Stimulated activated naive CD4-positive, alpha-beta T cell (primary cell): ENCODE results near the gene C17orf50.

Experiments used
- DNase-seq, 6 experiments: peaks; one replicate each; lab custom pipeline; 2025; lab: John Stamatoyannopoulos, UW

Gene C17orf50

DNA sequence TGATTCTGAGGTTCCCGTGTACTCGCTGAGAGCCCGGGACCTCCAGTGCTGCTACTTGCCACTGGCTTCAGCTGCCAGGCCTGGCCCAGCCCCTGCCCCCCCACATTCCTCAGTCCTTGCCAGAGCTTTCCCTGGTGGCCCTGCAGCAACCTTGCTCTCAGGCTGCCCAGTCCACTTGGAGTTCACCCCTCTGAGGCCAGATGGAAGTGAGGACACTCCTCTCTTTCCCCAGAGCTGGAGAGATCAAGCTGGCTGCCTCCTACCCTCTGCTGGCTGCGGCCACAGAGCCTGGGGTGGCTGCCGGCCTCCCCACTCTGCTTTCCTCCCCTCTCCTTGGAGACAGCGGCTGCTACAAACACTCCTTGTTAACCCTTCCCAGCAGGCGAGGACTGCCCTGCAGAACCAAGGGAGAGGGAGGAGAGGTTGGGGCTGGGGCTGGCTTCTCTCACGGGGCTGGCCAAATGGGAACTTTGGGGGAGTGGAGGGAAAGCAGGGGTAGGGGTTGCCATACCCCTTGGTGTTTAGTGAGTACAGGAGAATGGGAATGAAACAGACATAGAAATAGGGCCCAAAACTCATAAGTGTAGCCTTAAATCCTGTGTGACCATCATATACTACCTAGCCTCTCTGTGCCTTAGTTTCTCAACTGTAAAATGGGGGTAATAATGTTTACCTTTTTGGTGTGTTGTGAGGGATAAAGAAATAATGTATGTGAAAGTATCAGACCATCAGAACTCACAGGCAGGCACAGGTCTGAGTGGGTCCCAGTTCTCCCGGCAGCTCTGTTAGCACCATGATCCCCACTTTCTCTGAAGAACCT is 7.5 kb upstream of the C17orf50 start, which contains the start of gene GAS2L2:
TSS of gene GAS2L2 (minus strand) at position 295 of the 820 bp plus-strand sequence. CDS start 389 bp downstream, outside the sequence.
- no peak for DNase-seq

DNA sequence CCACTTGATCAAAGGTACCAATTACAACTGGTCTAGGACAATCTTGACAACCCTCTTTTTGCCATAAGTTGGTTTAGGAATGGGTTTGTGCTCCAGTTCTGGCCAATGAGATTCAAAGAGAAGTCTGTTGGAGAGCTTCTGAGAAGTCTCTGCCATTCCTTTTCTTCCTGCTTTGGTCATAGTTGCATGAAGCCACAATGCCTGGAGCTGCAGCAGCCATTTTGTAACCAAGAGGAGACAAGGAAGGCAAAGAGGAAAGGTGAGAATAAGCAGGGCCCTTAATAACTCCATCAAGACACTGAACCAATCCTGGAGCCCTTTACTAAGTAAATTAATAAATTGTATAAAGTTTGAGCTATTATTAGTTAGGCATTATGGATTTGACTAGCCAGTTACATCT is 3.4 kb upstream of the C17orf50 start:
- no peak for DNase-seq

DNA sequence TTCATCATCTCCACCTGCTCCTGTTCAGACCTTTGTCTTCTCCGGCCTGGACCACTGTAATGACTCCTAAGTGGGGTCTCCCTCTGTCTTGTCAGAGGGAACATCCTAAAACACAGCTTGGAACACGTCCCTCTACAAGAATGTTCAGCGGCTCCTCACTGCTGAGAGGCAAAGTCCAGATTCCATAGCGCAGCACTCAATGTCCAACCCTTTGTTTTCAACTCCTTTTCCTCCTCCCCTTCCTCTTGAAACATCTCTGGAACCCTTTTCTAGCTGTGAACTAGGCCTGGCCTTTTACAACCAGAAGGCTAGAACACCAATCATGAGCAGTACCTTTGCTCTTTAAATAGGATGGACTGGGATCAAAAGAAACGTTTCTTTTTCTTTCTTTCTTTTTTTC is 914 bp downstream of the C17orf50 start:
- no peak for DNase-seq

DNA sequence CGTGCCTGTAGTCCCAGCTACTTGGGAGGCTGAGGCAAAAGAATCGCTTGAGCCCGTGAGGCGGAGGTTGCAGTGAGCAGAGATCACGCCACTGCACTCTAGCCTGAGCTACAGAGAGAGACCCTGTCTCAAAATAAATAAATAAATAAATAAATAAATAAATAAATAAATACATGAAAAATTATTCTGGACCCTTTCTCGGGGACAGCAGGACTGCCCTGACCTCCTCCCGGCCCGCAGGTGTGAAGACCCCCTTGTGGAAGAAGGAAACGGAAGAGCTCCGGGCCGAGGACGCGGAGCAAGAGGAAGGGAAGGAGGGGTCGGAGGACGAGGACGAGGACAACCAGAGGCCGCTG is 3.1 kb downstream of the C17orf50 start:
- DNase-seq: no peak

DNA sequence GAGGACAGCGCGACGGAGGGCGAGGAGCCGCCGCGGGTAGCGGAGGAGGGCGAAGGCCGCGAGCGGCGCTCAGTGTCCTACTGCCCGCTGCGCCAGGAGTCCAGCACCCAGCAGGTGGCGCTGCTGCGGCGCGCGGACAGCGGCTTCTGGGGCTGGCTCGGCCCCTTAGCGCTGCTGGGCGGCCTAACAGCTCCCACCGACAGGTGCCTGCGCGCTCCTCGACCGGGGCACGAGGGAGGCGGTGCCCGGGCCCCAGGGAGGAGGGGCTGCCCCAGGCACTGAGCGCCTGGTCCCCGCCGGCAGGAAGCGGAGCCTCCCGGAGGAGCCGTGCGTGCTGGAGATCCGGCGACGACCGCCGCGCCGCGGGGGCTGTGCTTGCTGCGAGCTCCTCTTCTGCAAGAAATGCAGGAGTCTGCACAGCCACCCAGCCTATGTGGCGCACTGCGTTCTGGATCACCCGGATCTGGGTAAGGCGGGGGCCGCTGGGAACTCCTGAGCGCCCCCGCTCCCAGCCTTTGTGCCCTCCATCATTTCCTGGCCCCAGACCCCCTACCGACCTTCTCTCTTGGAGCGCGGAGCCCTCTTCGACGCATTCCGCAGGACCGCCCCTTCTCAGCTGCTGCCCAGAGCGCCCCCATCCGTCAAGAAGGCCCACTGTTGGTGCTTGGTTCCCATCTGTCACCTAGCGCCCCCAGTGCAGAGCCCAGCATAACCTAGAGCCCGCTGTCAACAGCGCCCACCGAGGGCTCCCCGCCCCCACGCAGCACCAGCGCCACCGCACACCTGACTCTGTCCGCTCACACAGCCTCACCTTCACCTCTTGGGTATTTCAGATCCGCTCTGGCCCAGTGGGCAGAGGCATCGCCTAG is 3.7 kb downstream of the C17orf50 start:
- peak; percentile 72 to 88 (median 82) for DNase-seq

DNA sequence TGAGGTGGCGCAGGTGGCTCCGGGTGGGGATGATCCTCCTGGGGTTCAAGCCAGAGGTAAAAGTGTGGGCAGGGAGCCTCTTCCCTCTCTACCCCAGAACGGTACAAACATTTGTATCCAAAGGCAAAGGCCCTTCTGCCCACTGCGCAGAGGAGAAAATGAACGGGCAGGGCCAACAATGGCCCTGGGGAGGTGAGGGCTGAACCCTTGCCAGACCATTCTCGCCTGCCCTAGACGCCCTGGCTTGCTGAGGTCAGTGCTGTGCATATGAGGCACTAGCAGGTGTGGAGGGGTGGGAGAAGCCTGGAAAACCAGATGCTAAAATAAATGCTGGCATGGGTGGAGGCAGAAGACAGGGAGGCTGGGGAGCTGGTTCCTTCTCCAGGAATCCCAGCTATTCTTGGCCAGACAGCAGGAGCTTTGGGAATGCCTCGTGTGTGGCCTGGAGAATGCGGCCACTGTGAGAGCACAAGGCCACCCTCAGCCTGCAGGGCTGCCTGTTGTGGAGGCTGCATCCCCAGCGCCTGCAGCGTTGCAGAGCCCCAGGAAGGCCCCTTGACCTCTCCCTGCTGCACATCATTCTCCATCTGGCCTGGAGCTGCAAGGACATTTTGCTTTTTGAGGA is 4.5 kb downstream of the C17orf50 start:
- no peak for DNase-seq

DNA sequence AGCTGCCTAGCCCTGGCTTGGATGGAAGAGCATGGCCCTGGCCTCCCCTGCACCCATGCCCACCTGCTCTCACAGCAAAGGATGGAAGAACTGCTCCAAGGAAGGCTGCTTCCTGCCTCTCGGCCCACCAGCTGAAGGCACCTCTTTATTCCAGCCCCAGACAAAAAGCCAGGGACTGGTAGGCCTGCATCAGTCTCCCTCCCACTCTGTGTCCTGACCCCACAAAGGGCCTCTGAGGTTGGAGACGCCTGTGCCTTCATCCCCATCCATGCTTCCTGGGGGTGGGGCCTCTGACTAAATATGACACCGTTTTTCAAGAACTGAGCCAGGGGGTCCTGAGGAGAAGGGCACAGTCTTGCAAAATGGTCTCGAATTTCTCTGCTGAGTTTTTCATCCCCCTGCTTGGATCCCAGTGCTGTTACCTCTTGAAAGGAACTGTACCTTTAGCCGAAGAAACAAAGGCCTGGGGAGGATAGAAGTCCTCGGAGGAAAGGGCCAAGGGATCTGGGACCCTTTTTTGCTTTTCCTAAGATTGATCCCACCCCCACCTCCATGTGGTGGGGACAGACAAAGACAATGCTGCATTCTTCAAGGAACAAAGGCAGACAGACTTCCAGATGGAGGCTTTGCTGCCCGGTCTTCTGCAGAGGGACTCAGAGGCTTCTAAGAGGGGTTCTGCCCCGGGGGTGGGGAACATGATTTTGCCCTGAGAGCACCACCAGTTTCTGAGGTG is 5.2 kb downstream of the C17orf50 start:
- no peak for DNase-seq

DNA sequence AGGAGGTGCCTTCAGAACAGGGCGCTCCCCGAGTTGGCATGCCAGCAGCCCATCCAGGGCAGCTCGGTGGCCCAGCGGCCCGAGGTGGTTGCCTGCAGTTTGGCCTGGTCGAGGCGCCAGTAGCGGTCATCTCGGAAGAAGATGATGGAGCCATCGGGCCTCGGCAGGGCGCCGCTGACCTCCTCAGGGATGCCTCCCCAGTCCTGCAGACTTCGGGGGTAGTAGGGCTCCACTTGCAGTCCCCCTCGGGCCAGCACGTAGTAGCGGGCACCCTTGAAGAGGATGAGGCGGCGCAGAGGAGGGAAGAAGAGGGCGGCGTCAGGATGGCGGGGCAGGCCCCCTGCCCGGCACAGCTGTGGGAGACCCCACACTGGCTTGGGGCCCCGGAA is 5.8 kb downstream of the C17orf50 start:
- no peak for DNase-seq

DNA sequence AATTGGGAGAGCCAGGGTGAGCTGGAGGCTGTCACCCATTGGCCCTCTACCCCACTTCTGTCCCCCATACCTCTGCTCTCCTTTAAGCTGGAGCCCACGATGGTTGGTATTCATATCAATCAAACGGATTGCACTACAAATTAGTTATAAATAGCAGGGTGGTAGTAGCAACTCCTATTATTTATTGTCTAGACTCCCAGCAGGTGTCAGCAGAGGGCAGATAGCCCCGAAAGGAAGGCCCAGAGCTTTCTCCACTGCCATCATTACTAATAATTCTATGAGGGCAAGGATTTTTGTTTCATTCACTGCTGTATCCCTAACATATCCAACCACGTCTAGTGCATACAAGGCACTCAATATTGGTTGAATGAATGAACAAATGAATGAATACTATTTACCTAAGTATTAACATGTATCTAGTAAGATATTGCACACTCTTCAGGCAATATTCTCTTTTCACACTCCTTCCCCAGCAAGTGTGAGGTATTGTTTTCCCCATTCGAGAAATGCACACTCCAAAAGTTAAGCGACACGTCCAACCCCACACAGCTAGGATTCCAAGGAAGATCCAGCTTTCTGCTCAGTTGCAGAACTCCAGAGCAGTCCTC is 6.3 kb downstream of the C17orf50 start:
- peak in 3 of 6 experiments; percentile 5 to 27 (median 7) for DNase-seq

DNA sequence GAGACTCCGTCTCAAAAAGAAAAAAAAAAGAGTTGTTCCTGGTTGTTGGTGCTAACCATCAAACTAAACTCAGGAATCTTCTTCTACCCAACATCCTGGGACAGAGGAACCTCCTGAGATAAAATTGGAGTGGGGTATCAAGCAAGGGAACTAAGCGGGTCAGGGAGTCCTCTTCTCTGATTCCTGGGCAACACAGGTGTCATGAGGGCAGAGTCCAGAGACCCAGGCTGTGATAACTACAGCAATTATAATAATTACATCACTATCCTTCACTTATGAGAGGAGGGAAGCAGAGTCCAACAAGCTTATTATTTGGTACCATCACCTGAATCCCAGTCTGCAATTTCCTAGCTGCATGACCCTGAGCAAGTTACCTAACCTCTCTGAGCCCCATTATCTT is 8.1 kb downstream of the C17orf50 start:
- no peak for DNase-seq

DNA sequence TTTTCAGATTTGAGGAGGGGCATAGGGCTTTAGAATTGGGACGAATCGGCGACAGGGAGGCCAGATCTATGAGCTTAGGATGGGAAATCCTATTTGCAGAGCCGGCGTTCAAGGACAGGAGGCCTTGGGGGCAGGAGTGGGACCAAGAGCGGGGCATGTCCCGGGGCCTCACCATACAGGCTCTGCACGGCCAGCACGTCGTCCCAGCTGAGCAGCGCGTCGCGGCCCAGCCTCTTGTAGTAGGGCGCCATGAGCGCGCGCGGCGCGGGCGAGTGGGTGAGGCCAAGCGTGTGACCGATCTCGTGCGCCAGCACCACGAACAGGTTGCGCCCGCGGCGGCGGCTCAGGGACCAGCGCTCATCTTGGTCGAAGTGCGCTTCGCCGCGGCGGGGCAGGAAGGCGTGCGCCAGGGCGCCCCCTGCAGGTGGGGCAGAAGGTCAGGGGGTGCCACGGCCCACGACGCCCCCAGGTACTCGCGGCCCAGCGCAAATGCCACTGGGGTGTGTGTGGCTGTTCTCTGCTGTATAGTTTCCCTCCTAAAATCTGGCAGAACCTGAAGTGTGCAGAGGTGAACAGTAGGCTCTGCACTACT is 9.3 kb downstream of the C17orf50 start:
- no peak for DNase-seq

DNA sequence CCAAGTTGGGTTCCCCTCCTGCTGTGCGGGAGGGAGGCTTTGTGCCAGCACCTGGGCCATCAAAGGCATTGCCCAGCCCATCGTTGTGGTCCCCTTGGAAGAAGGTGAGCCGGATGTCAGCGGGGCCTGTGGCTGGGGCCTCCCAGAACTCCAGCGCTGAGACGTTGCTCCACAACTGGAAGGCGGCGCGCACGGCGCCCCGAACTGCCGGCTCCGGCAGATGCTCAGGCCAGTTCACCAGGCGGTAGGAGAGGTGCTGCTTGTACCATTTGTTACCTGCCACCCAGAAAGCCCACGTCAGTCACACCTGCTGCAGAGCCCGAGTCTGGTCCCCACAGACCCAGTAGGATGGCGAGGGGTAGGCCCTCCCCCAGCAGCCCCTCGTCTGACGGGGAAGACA is 12.4 kb downstream of the C17orf50 start:
- DNase-seq: no peak

DNA sequence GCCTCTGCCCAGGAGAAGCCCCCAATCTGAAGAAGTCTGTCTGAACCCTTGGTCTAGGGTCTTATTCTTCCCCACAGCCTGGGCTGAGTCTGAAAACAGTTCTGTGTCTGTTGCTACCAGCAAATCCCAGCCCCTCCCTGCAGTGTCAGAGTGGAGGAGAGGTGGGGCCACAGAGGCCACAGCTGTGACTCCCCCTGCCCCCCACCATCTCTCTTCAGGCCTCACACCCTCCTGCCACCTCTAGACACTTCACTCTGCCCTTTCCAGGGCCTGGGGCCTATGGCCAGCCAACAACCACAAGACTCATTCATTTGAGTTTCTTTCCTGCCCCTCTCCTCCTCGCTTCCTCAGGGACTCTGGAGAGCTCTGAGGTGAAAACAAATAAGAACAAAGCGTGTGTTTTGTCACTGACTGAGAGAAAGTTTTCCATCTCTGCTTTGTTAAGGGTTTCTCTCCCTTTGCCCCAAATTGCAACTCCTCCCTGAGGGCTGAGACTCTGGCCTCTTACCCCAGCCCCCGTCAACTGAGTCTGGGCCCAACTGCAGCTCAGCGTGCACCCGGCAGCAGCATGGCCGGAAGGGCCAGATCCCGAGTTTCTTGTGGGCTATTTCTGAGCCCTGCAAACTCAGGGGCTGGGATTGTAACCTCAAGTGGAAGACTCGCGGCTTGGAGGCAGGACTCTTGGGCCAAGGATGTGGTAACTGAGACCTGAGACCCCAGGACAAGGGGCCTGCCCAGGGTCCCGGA is 13.2 kb downstream of the C17orf50 start:
- no peak for DNase-seq

DNA sequence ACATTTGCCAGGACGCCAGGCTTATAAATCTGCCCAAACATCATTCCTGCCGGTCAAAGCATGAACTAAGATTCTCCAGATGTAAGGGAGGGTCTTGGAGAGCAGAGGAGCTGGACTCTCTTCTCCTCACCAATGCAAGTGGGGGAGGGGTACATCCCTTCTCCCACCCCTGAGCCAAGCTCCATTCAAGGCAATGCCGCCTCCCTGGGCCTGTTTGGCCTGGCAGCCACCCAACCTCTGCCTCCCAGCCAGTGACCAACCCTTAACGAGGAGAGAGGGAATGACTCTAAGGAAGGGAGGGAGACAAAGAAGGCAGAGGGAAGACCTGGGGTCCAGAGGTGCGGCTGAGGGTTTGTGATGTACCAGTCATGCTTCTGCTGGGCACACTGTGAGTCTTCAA is 13.8 kb downstream of the C17orf50 start:
- DNase-seq: no peak

DNA sequence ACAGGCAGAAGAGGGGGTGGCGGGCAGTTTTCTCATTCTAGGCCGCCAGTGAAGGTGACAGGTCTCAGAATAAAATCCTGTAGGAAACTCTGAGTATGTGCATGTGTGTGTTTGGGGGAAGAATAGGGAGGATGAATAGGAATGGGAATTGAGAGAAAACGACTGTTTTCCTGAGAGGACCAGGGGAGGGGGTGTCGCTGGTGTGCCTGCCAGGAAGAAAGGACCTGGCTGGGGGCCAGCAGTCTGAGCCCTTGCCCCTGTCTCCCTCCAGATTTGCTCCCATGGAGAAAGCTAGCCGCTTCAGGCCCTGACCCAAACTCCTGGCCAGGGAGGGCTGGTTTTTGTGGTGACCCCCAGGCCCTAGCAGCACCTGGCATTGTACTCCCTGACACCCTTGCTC is 14.4 kb downstream of the C17orf50 start:
- DNase-seq: no peak

DNA sequence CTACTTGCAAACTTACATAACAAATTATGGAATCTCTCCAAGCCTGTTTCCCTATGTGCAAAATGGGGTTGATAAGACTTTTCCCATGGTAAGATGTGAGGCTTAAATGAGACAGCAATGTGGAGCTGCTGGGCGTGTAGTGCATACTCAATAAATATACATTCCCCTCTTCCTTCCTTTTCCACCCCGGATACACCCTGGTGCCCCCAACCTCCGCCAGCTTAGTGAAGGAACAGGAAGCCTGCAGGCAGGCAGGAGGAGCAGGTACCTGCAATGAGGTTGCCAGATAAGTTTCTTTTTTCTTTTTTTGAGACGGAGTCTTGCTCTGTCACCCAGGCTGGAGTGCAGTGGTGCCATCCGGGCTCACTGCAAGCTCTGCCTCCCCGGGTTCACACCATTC is 14.9 kb downstream of the C17orf50 start:
- no peak for DNase-seq

DNA sequence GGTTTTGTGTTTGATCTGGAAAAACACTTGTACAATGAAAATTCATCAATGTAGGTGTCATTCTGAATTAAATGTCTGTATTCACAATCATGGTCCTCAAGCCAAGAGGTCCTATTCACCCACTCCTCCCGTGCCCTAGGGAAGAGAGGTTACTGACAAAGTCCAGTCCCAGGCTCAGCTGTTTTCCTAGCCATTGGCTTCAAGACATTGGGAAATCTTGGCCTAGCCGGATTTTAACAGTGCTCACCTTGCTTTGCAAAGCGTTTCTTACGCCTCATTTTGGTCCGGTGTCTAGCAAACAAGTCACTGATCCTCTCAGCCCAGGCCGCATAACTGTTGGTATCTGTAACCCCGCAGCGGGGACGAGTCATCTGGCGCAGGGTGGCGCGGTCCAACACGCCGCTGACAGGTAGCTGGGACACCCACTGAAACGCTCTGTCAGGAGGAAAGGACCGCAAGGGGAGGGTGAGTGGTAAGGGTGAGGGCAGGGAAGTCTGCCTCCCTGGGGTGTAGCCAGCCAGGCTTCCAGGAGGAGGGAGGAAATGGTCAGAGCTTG is 18.0 kb downstream of the C17orf50 start:
- no peak for DNase-seq

DNA sequence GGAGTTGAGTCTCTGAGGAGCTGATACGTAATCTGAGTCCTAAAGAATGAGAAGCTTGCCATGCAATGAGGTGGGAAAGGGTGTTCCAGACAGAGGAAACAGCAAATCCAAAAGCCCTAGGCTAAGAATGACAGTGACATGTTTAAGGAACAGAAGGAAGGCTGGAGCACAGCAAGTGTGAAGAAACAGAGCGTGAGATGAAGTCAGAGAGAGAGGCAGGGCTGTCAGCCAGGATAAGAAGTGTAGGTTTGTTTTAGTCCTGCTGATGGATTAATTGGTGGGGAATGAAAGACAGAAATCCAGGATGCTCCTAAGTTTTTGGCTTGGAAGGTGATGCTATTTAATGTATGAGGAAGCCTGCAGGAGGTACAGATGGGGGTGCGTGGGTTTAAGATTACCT is 20.3 kb downstream of the C17orf50 start:
- no peak for DNase-seq

DNA sequence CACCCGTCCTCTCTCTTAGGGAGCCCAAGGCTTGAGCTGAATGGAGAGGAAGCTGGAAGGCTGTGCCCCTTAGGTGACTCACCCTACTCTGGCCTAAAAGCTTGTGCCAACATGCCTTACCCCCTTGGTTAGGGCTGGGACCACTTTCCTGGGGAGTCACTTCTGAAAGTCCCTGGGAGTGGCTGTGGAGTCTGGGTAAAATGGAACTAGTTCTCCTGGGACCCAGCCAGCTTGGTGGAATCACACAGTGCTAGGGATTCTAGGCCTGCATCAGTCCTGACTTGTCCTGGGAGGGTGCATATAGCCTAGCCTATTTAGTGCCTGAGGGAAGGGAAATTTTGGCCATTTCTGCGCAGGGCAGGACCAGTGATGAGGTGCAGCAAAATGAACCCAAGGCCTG is 24.2 kb downstream of the C17orf50 start:
- no peak for DNase-seq

DNA sequence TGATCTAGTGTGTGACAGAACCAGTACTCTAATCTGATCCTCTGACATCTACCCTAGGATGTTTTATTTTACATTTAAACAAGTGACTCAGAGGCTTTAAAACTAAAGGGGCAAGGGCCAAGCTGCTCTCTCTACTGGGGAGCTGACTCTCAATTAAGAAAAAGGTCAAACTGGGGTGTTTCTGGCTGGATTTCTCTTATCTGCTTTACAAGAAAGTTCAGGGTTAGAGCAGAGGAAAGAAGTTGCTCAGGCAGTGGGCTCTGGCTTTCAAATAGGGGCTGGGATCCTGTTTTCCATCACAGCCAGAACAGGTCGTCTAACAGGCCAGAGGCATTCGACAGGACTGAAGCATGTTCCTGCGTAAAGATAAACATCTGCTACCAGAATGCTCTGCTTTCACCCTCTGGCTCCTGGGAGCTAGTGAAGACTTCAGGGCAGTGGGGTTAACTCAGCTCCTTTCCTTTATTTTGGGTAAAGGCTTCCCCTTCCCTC is 26.3 kb downstream of the C17orf50 start:
- DNase-seq: no peak
